ENCODE measurements around the gene XPO1. TPM values are rescaled to one million over a fixed set of nuclear protein-coding genes. Genes with fewer than 3 reads are reported as not detected.

The XPO1 gene
- total RNA-seq, 6 experiments from 2014 or later = 114 to 158 (median 139) TPM

DNA sequence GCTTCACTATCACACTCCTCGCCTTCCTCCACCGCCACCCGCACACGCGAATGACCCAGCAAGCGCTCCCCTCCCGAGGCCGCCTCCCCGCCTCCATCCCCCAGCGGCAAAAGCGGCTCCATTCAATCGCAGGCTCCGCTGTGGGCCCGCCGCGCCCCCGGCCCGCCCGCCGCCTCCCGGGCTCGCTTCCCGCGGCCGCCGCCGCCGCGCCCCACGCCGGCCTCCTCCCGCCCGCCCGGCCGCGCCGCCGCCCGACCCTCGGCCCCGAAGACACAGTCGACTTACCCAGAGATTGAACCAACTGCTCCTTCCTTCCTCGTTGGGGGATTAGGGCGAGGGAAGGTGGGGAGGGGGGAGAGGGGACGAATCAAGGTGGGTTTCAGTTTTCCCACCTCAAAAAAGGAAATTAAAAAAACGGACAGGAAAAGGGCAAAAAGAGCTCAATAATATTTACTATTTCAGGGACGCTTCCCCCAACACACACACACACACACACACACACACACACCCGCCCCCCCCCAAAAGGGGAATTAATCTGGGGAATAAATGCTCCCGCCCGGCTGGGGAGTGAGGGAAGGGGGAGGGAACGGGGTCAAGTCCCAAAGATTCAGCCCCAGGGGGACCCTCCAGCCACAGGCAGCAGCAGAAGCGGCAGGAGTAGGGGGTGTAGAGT, 743 bp downstream of the XPO1 start:
- H3K4me3 Mint-ChIP-seq = peak overlapping the region; percentile 98
- H3K9me3 Mint-ChIP-seq = peaks cover 4% of the 10 kb centered on the region; the same call in 1 of the 2 replicates
- H3K36me3 Mint-ChIP-seq (ENCODE audit: low read depth) = peaks cover 17% of the 10 kb centered on the region
- TF ChIP-seq, protein P1, sequence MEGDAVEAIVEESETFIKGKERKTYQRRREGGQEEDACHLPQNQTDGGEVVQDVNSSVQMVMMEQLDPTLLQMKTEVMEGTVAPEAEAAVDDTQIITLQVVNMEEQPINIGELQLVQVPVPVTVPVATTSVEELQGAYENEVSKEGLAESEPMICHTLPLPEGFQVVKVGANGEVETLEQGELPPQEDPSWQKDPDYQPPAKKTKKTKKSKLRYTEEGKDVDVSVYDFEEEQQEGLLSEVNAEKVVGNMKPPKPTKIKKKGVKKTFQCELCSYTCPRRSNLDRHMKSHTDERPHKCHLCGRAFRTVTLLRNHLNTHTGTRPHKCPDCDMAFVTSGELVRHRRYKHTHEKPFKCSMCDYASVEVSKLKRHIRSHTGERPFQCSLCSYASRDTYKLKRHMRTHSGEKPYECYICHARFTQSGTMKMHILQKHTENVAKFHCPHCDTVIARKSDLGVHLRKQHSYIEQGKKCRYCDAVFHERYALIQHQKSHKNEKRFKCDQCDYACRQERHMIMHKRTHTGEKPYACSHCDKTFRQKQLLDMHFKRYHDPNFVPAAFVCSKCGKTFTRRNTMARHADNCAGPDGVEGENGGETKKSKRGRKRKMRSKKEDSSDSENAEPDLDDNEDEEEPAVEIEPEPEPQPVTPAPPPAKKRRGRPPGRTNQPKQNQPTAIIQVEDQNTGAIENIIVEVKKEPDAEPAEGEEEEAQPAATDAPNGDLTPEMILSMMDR (IDR thresholded peaks at IDR 0.05) = no peak
- DNase-seq = no peak
- peaks cover 13% of the 10 kb centered on the region for H3K27me3 Mint-ChIP-seq (ENCODE audit: insufficient read depth)
- peak overlapping the region; percentile 95 for H3K27ac Mint-ChIP-seq
- H3K4me1 Mint-ChIP-seq (ENCODE audit: low read depth) = peaks cover 22% of the 10 kb centered on the region

DNA sequence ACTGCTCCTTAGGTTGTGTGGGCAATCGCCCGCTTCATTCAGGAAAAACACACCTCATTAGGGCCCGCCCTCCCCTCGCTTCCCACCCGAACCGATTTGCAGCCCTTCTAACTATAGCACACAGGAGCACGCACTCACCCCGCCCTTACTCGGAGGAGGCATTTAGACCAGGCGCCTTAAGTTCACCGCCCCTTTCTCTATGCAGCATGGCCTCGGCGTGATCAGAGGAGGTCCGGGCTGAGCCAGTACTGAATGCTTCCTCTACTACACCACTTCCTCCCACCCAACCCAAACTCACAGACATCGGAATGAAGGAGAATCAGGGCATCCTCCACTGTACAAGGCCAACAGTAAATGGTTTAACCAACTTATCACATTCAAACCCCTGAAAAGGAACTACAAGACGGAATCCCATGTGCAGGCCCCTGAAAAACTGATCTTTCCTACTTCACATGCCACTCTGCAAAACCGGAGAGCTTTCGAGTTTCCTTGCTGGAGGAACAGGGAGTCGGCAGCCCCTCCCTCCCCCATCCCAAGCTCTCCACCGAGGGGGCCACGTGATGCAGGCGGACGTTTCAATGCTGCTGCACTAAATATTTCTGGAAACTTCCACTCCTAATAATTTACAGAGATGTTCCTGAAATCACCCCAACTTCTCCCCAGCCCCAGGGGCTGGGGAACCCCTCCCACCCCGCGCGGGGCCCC, 1.4 kb downstream of the XPO1 start:
- peaks cover 13% of the 10 kb centered on the region for H3K27me3 Mint-ChIP-seq (ENCODE audit: insufficient read depth)
- peak; percentile 84 for DNase-seq
- H3K9me3 Mint-ChIP-seq = peaks cover 4% of the 10 kb centered on the region; the same call in 1 of the 2 replicates
- H3K4me3 Mint-ChIP-seq = peak overlapping the region; percentile 98
- peaks cover 22% of the 10 kb centered on the region for H3K4me1 Mint-ChIP-seq (ENCODE audit: low read depth)
- H3K27ac Mint-ChIP-seq = peak overlapping the region; percentile 95
- TF ChIP-seq, protein P1 (IDR thresholded peaks at IDR 0.05) = no peak
- peaks cover 17% of the 10 kb centered on the region for H3K36me3 Mint-ChIP-seq (ENCODE audit: low read depth)

DNA sequence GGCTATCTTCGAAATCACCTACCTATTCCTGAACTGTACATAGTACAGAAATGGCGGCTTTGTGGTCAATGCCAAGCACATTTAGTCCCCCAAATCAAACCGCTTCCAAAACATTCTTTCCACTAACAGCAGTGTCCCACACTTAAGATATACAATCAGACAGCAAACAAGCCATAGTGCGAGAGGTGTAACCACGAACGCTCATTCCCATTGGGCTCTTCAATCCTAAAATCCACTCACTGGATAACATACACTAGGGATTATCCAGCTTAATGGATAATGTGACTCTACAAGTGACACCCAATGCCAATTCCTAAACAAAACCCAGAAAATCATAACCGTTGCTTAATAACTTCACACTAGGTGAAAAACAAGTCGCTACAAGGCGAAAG, 2.0 kb downstream of the XPO1 start:
- DNase-seq = peak; percentile 26
- Mint-ChIP-seq H3K27me3 (ENCODE audit: insufficient read depth) (peaks cover 12% of the 10 kb centered on the region), H3K36me3 (ENCODE audit: low read depth) (peaks cover 17% of the 10 kb centered on the region), H3K27ac (peak overlapping the region; percentile 95), H3K4me1 (ENCODE audit: low read depth) (peaks cover 22% of the 10 kb centered on the region), H3K4me3 (peak overlapping the region; percentile 98), H3K9me3 (peaks cover 4% of the 10 kb centered on the region; the same call in 1 of the 2 replicates)
- TF ChIP-seq, protein P1 (IDR thresholded peaks at IDR 0.05) = no peak

DNA sequence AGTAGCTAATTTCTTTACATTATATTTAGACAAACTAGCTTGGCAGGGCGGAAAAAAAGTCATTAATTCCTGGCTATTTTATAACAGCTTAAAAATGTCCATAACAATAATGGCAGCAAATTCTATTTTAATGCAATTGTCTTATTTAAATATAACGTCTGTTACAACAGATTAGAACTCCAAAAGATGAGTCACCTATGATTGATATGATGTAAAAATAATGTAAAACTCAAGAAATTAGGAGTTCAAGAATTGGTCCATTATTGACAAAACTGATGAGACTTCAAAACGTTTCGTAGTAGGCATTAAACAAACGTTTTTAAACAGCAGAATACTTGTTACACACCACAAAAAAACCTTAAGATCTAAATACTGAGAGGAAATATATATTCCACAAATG, 2.7 kb downstream of the XPO1 start:
- Mint-ChIP-seq H3K9me3 (peaks cover 4% of the 10 kb centered on the region; the same call in 1 of the 2 replicates), H3K27me3 (ENCODE audit: insufficient read depth) (peaks cover 12% of the 10 kb centered on the region), H3K36me3 (ENCODE audit: low read depth) (peaks cover 17% of the 10 kb centered on the region), H3K27ac (peak overlapping the region; percentile 95), H3K4me3 (peak overlapping the region; percentile 98), H3K4me1 (ENCODE audit: low read depth) (peaks cover 26% of the 10 kb centered on the region)
- TF ChIP-seq, protein P1 (IDR thresholded peaks at IDR 0.05) = no peak
- no peak for DNase-seq

DNA sequence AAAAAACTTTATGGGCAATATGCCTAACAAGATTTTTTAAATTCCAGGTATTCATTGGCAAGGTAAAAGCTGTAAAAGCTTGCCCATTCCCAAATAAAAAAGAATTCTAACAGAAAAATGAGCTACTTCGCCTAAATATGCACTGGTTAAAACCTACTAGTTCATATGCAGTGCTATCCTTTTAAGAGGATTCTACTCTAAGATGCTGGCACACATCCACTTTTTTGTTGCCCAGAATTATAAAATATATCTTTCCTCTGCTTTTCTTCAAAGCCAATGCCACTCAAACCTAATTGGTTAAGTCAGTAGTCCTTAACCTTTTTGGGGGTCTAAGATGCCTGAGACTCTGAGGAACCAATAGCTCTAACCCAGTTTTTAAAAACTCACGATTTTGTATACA, 3.2 kb downstream of the XPO1 start:
- peaks cover 12% of the 10 kb centered on the region for H3K27me3 Mint-ChIP-seq (ENCODE audit: insufficient read depth)
- H3K27ac Mint-ChIP-seq = peak overlapping the region; percentile 95
- peaks cover 4% of the 10 kb centered on the region; the same call in 1 of the 2 replicates for H3K9me3 Mint-ChIP-seq
- TF ChIP-seq, protein P1 (IDR thresholded peaks at IDR 0.05) = no peak
- DNase-seq = no peak
- H3K36me3 Mint-ChIP-seq (ENCODE audit: low read depth) = peaks cover 17% of the 10 kb centered on the region
- peak overlapping the region; percentile 98 for H3K4me3 Mint-ChIP-seq
- H3K4me1 Mint-ChIP-seq (ENCODE audit: low read depth) = peaks cover 31% of the 10 kb centered on the region
